Measurements from ENCODE around the gene FMN1. TPM values are rescaled to one million over a fixed set of nuclear protein-coding genes. Genes with fewer than 3 reads are reported as not detected.

The FMN1 gene
- total RNA-seq, 2 donors from 2014 or later: 0.60 to 1.1 TPM

DNA sequence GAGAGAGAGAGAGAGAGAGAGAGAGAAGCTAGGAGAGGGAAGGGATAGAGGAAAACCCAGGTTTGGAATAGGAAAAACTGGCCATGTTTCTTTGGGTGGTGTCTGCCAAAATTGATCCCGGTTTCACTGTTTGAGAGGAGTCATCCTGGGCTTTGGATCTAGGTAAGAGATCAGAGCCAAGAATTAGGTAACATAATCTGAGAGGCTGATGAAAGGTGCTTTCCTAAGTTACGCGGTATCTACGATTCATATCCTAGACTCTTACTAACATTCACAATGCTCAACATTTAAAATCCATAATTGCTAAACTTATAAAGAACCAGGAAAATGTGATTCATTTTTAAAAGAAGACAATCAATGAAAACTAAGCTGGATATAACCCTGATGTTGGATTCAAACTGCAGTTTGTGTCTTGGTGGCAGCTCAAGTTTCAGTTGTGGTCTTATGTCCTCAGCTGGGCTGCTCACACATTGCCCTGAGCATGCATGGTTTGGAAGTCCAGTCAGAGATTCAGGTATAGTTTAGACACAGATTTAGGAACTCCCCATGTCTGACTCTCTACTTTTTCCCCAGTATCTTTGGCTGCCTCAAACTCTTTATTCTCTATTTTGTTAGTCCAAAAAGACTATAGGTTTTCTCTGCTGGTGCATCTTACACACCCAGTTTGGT lies 42.5 kb upstream of the FMN1 start:
- WGBS, 2 experiments (ENCODE audit: insufficient coverage in 1 of 2, insufficient read length in 1 of 2): 77 to 94% methylated on average over 4 of the region's 4 CpGs
- Mint-ChIP-seq H3K4me3 (no peak overlapping the region), H3K27me3 (ENCODE audit: insufficient read depth) (peaks cover 43% of the 10 kb centered on the region), H3K36me3 (ENCODE audit: low read depth) (no peaks in the 10 kb centered on the region), H3K4me1 (peaks cover 4% of the 10 kb centered on the region), H3K27ac (no peak overlapping the region), H3K9me3 (no peaks in the 10 kb centered on the region)
- Histone ChIP-seq H3K4me1 (ENCODE audit: control insufficient read depth, insufficient read depth, low read length) (peaks cover under 1% of the 10 kb centered on the region), H3K36me3 (ENCODE audit: control insufficient read depth, insufficient read depth, low read length) (no peaks in the 10 kb centered on the region), H3K9ac (ENCODE audit: extremely low read depth, low read length, poor library complexity, severe bottlenecking) (no peak overlapping the region), H3K27ac (ENCODE audit: low read depth, low read length) (no peak overlapping the region), H3K27me3 (ENCODE audit: control insufficient read depth, insufficient read depth, low read length, poor library complexity, severe bottlenecking) (peaks cover 24% of the 10 kb centered on the region), H3K9me3 (ENCODE audit: control insufficient read depth, low read length) (no peaks in the 10 kb centered on the region), H3K4me3 (ENCODE audit: low read length) (no peak overlapping the region)
- DNase-seq: no peak
- TF ChIP-seq, protein P1, sequence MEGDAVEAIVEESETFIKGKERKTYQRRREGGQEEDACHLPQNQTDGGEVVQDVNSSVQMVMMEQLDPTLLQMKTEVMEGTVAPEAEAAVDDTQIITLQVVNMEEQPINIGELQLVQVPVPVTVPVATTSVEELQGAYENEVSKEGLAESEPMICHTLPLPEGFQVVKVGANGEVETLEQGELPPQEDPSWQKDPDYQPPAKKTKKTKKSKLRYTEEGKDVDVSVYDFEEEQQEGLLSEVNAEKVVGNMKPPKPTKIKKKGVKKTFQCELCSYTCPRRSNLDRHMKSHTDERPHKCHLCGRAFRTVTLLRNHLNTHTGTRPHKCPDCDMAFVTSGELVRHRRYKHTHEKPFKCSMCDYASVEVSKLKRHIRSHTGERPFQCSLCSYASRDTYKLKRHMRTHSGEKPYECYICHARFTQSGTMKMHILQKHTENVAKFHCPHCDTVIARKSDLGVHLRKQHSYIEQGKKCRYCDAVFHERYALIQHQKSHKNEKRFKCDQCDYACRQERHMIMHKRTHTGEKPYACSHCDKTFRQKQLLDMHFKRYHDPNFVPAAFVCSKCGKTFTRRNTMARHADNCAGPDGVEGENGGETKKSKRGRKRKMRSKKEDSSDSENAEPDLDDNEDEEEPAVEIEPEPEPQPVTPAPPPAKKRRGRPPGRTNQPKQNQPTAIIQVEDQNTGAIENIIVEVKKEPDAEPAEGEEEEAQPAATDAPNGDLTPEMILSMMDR (conservative IDR thresholded peaks at IDR 0.05): no peak

DNA sequence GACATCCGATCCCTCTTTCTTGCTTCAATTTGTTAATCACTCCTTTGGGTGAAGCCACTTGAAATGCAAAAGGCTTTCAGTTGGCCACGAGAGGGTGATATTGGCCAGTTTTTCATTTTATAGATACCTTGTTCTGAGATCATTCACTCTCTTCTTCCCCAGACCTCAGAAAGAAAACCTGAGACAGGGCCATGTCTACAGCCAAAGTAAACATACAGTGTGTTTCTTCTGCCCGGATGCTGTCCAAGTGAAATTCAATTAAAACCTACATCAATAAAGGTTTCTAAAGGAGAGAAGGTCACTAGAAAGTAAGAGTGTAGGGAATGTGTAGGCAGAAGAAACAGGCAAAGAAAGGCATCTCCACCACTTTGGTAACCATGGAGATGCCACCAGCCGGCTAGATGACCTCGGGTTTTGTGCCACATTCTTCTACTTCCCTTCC lies 39.5 kb upstream of the FMN1 start:
- Mint-ChIP-seq H3K9me3 (no peaks in the 10 kb centered on the region), H3K36me3 (ENCODE audit: low read depth) (no peaks in the 10 kb centered on the region), H3K27me3 (ENCODE audit: insufficient read depth) (peaks cover 62% of the 10 kb centered on the region), H3K4me1 (peaks cover 14% of the 10 kb centered on the region), H3K27ac (no peak overlapping the region), H3K4me3 (no peak overlapping the region)
- Histone ChIP-seq H3K9me3 (ENCODE audit: control insufficient read depth, low read length) (no peaks in the 10 kb centered on the region), H3K9ac (ENCODE audit: extremely low read depth, low read length, poor library complexity, severe bottlenecking) (no peak overlapping the region), H3K36me3 (ENCODE audit: control insufficient read depth, insufficient read depth, low read length) (no peaks in the 10 kb centered on the region), H3K27ac (ENCODE audit: low read depth, low read length) (no peak overlapping the region), H3K27me3 (ENCODE audit: control insufficient read depth, insufficient read depth, low read length, poor library complexity, severe bottlenecking) (peaks cover 36% of the 10 kb centered on the region), H3K4me3 (ENCODE audit: low read length) (no peak overlapping the region), H3K4me1 (ENCODE audit: control insufficient read depth, insufficient read depth, low read length) (peaks cover 7% of the 10 kb centered on the region)
- no peak for DNase-seq
- WGBS, 2 experiments (ENCODE audit: insufficient coverage in 1 of 2, insufficient read length in 1 of 2): 41 to 65% methylated on average over 3 to 4 of the region's 5 CpGs
- TF ChIP-seq, protein P1 (conservative IDR thresholded peaks at IDR 0.05): peak; percentile 78

DNA sequence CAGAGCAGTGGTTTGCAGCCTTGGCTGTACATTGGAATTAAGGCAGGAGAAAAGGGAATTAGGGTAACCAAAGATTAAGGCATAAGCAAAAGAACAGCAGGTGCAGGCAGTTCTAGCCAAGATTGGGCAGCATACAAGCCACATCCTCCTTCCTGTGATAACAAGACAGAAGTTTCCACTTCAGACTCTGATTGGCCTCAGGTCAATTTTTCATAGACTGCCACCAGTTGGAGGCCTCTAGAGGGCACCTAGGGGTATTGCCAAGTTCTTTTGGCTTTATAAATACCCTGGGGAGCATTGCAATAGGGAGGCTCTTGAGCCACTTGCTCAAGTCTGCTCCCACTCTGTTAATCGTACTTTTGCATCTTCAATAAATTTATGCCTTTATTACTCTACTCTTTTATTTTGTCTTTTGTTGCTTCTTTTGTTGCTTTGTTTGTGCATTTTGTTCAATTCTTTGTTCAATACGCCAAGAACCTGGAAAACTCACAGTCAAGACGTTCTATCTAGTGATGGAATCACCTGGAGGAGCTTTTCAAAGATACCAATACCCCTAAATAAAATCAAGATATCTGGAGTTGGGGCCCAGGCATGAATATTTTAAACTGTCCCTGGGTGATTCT lies 32.2 kb upstream of the FMN1 start:
- TF ChIP-seq, protein P1 (conservative IDR thresholded peaks at IDR 0.05): peak; percentile 71
- no peaks in the 10 kb centered on the region for H3K9me3 Mint-ChIP-seq

More for the DNA sequence above, 32.2 kb upstream of the FMN1 start:
- H3K36me3 ChIP-seq (ENCODE audit: control insufficient read depth, insufficient read depth, low read length): no peaks in the 10 kb centered on the region
- H3K27ac Mint-ChIP-seq: no peak overlapping the region
- H3K27me3 Mint-ChIP-seq (ENCODE audit: insufficient read depth): peaks cover 61% of the 10 kb centered on the region
- H3K4me1 ChIP-seq (ENCODE audit: control insufficient read depth, insufficient read depth, low read length): peaks cover 17% of the 10 kb centered on the region
- H3K4me1 Mint-ChIP-seq: peaks cover 14% of the 10 kb centered on the region
- no peak for DNase-seq
- H3K36me3 Mint-ChIP-seq (ENCODE audit: low read depth): no peaks in the 10 kb centered on the region
- H3K9me3 ChIP-seq (ENCODE audit: control insufficient read depth, low read length): no peaks in the 10 kb centered on the region
- no peak overlapping the region for H3K27ac ChIP-seq (ENCODE audit: low read depth, low read length)
- 89% methylated on average over 3 of the region's 3 CpGs; no CpG with 5 or more reads in 1 of the 2 experiments for WGBS, 2 experiments (ENCODE audit: insufficient coverage in 1 of 2, insufficient read length in 1 of 2)
- H3K9ac ChIP-seq (ENCODE audit: extremely low read depth, low read length, poor library complexity, severe bottlenecking): no peak overlapping the region
- no peak overlapping the region for H3K4me3 Mint-ChIP-seq
- no peak overlapping the region for H3K4me3 ChIP-seq (ENCODE audit: low read length)
- peaks cover 42% of the 10 kb centered on the region for H3K27me3 ChIP-seq (ENCODE audit: control insufficient read depth, insufficient read depth, low read length, poor library complexity, severe bottlenecking)

All from endodermal cell (in vitro differentiated cells).